ENCODE results near the gene AKAP13.

GRCh38 chr15:85451099-85451700 is 70.8 kb downstream of the AKAP13 start:
- TF ChIP-seq POLR2A (IDR thresholded peaks at IDR 0.05; ENCODE audit: low read depth, low read length) (no peak), POLR2AphosphoS5 (IDR thresholded peaks at IDR 0.05; ENCODE audit: low read depth, low read length) (no peak), TAF1 (IDR thresholded peaks at IDR 0.05; ENCODE audit: low read depth, low read length) (no peak)

Data from GM12891 (cell line).